GM23248 (cell line): ENCODE results near the gene PI4KA.

Experiments
- EZH2 ChIP-seq: fragments of 200-600 bp; sonication (generic); IDR thresholded peaks from 2 replicates; pipeline ENCODE4 v1.6.1; 2018; ENCODE audit warnings: antibody characterized with exemption, mild to moderate bottlenecking; ENCODE audit not compliant: insufficient read depth, poor library complexity, severe bottlenecking
- EZH2phosphoT487 ChIP-seq: fragments of 200-600 bp; sonication (generic); IDR thresholded peaks from 2 replicates; pipeline ENCODE4 v1.6.1; 2018; ENCODE audit warnings: antibody characterized with exemption, moderate library complexity, mild to moderate bottlenecking, low read depth; ENCODE audit not compliant: insufficient read depth

- TF ChIP-seq EZH2phosphoT487 (no peak), EZH2 (no peak)
These were observed 41.3 kb upstream of the PI4KA start for GRCh38 chr22:20899827-20900423.
